ENCODE measurements around the gene ZMYND11. TPM values are rescaled to one million over a fixed set of nuclear protein-coding genes. Genes with fewer than 3 reads are reported as not detected.
A peak's percentile ranks its signal among the peaks of the same experiment; 100 is the strongest.

The ZMYND11 gene
- total and polyA plus RNA-seq, 2 of the 8 experiments (the other 6 are each of a cell fraction or from before 2014, with no cell fraction given) = 7.5 to 26.6 TPM

DNA sequence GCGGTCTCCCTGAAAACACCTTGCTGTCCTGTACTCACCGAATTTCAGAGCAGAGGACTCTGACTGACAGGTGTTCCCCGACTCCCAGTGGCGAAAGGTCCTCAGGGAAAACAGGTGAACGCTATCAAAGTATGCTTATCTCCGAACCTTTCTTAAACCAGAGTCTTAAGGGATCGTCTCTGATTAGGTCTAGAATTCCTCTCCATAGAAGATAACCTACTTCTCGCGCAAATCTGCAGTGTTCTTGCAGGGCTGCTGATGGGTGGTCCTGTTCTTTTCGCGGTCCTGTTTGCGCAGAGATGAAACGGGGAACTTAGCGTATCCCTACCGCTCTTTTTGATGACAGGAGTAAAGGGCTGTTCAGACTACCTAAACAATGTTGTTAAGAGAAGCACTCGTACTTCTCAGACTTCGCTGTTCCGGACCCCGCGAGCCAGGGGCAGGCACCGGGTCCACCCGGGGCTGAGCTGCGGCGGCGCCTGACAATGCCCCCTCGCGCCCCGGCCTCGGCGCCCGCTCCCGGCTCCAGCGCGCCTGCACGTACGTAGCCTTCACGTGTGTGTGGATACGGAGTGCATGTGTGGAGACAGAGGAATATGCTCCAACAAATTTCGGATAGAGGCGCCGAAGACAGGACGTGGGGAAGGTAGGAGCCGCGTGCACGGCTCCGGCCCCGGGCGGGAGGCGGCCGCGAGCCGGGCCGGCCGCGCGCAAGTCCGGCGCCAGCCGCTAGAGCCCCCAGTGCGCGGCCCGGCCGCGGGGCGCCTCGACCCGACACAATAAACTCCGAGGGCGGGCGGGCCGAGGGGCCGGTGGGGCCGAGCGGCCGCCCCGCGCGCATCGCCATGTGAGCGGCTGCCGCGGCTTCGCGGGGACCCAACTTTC lies 766 bp upstream of the ZMYND11 start:
- Histone ChIP-seq H4K8ac (ENCODE audit: extremely low read depth, insufficient read depth, low read length) (peak overlapping the region; percentile 96; the same call in 1 of the 2 replicates), H3K18ac (ENCODE audit: extremely low read depth, low read length) (peak overlapping the region; percentile 89; the same call in 1 of the 2 replicates), H3K23me2 (ENCODE audit: low read depth, low read length) (peaks cover 12% of the 10 kb centered on the region), H3K27me3 (replicated peaks in 1 of 4; ENCODE audit: control insufficient read depth in 3 of 4, extremely low read depth in 1 of 4, insufficient read depth in 3 of 4, low read length in 3 of 4) (peaks cover 0 to 15% (median 7%) of the 10 kb centered on the region in 4 experiments; a peak in 5 of 7 replicates), H2BK12ac (ENCODE audit: low read depth, low read length) (peak overlapping the region; percentile 72; the same call in 1 of the 2 replicates), H3K4ac (replicated peaks; ENCODE audit: insufficient read length, low read depth, low read length) (no peak overlapping the region), H3K9me3 (ENCODE audit: insufficient read depth in 2 of 2, low read depth in 1 of 2, low read length in 1 of 2) (no peaks in the 10 kb centered on the region), H2AK5ac (ENCODE audit: low read depth, low read length) (no peak overlapping the region), H4K20me1 (replicated peaks in 1 of 2; ENCODE audit: control insufficient read depth in 1 of 2, insufficient read depth in 2 of 2, low read length in 2 of 2) (peaks cover 6 to 11% of the 10 kb centered on the region in 2 experiments), H3K4me1 (replicated peaks in 1 of 4; ENCODE audit: control insufficient read depth in 3 of 4, insufficient read depth in 4 of 4, low read length in 3 of 4) (peaks cover 0 to 4% (median 3%) of the 10 kb centered on the region in 4 experiments; a peak in 4 of 7 replicates), H4K91ac (replicated peaks; ENCODE audit: insufficient read length, low read length) (peak overlapping the region; percentile 89), H2BK20ac (ENCODE audit: low read length) (no peak overlapping the region), H3K36me3 (ENCODE audit: control insufficient read depth in 2 of 4, insufficient read depth in 4 of 4, low read length in 3 of 4) (no peaks in the 10 kb centered on the region), H2BK15ac (ENCODE audit: low read length) (0 out of 2 replicates have a peak overlapping the region, but pooled peaks have one; percentile 22), H3K56ac (replicated peaks; ENCODE audit: insufficient read length, low read depth, low read length) (peak overlapping the region; percentile 51), H2AFZ (ENCODE audit: low read length) (peak overlapping the region; percentile 64), H3K4me3 (ENCODE audit: extremely low read depth in 1 of 4, insufficient read depth in 2 of 4, low read depth in 3 of 4, low read length in 4 of 4) (peak overlapping the region; percentile 71 to 77 (median 74)), H3K79me1 (ENCODE audit: low read depth, low read length) (no peaks in the 10 kb centered on the region), H3K23ac (ENCODE audit: insufficient read length) (no peak overlapping the region), H2BK120ac (replicated peaks; ENCODE audit: low read depth, low read length) (no peak overlapping the region), H3K79me2 (ENCODE audit: control insufficient read depth in 1 of 2, insufficient read depth in 2 of 2, low read length in 2 of 2) (peaks cover 8 to 33% of the 10 kb centered on the region in 2 experiments), H2BK5ac (ENCODE audit: low read depth, low read length) (no peak overlapping the region), H3K4me2 (ENCODE audit: insufficient read depth in 1 of 2, low read depth in 2 of 2, low read length in 2 of 2) (peak overlapping the region; percentile 95), H3K9ac (replicated peaks in 1 of 4; ENCODE audit: extremely low read depth in 1 of 4, low read depth in 3 of 4, low read length in 3 of 4) (peak overlapping the region; percentile 66 to 97 (median 77)), H4K5ac (ENCODE audit: insufficient read length, low read depth, low read length) (peak overlapping the region; percentile 78), H3K27ac (ENCODE audit: low read depth, low read length) (peak overlapping the region; percentile 81; the same call in 1 of the 2 replicates), H3K14ac (ENCODE audit: insufficient read length) (no peak overlapping the region)
- WGBS, 2 experiments (ENCODE audit: extremely low coverage in 1 of 2, insufficient coverage in 1 of 2, insufficient read length in 1 of 2, insufficient replicate concordance in 2 of 2, low coverage in 1 of 2, low lambda C conversion rate in 2 of 2, missing lambda C conversion rate in 1 of 2) = 1% methylated on average over 68 of the region's 84 CpGs; no CpG with 5 or more reads in 1 of the 2 experiments
- no peak for FAIRE-seq
- peak in 1 of 2 experiments; percentile 61 for DNase-seq (ENCODE audit: low read depth in 1 of 2, low spot score in 2 of 2)
- POLR2A ChIA-PET (ENCODE audit: partially characterized antibody) = interaction anchor here (1.8 kb wide), 1 partner anchor 74 kb away, joined by 5 read pairs; no protein-coding TSS in a partner anchor
- CTCF ChIA-PET (ENCODE audit: partially characterized antibody) = no interaction called here
- TF ChIP-seq CHD2 (IDR thresholded peaks at IDR 0.05; ENCODE audit: low read length) = no peak
- no peak for TF ChIP-seq CEBPB (IDR thresholded peaks at IDR 0.05; ENCODE audit: low read depth, low read length)
- peak; percentile 75 for TF ChIP-seq KDM4A (IDR thresholded peaks at IDR 0.05; ENCODE audit: low read depth, low read length, severe bottlenecking)
- no peak for TF ChIP-seq CBX5 (IDR thresholded peaks at IDR 0.05; ENCODE audit: low read depth, low read length)
- no peak for TF ChIP-seq SRF (IDR thresholded peaks at IDR 0.05; ENCODE audit: low read depth, low read length)
- no peak for TF ChIP-seq SAP30 (IDR thresholded peaks at IDR 0.05; ENCODE audit: insufficient read depth, insufficient replicate concordance, low read length)
- no peak for TF ChIP-seq BACH1 (IDR thresholded peaks at IDR 0.05; ENCODE audit: low read length)
- TF ChIP-seq, protein P1, sequence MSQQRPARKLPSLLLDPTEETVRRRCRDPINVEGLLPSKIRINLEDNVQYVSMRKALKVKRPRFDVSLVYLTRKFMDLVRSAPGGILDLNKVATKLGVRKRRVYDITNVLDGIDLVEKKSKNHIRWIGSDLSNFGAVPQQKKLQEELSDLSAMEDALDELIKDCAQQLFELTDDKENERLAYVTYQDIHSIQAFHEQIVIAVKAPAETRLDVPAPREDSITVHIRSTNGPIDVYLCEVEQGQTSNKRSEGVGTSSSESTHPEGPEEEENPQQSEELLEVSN (IDR thresholded peaks at IDR 0.05) = no peak
- TF ChIP-seq HDAC2 (IDR thresholded peaks at IDR 0.05; ENCODE audit: borderline replicate concordance in 1 of 2, low read depth in 2 of 2, low read length in 2 of 2) = no peak
- TF ChIP-seq RXRA (IDR thresholded peaks at IDR 0.05; ENCODE audit: insufficient read depth, low read depth, low read length) = no peak
